ENCODE data around the gene FANCI. TPM values are rescaled to one million over a fixed set of nuclear protein-coding genes. Genes with fewer than 3 reads are reported as not detected.
A peak's percentile ranks its signal among the peaks of the same experiment; 100 is the strongest.

Gene FANCI
- polyA plus RNA-seq, 3 donors from 2014 or later, result 4.1 to 14.3 (median 5.8) TPM

DNA sequence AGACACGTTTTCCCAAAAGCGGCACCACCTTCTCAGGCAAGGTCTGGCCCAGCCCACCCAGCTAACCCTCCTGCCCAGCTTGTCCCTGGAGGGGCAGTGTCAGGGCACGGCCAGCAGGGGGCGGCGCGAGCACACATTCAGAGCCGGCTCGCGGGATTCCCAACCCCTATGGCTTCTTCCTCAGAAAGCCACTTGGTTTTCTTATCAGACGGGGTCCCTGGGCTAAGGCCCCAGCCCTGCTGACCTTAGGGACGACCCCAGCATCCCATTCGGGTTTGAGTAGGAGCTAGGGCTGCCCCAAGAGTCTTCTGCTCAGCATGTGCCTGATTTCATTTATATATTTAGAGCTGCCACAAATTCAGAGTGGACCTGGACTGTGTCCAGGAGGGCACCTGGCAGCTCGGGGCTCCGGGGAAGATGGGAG is 36.9 kb upstream of the FANCI start:
- Mint-ChIP-seq H3K27me3 (ENCODE audit: low read depth in 3 of 3) (peaks cover 6 to 9% (median 7%) of the 10 kb centered on the region in 3 donors), H3K27ac (peak overlapping the region in 3 of 6 donors; percentile 59 to 67 (median 65)), H3K4me1 (peaks cover 40 to 51% of the 10 kb centered on the region in 2 donors), H3K4me3 (peak overlapping the region; percentile 38 to 73 (median 67)), H3K9me3 (no peaks in the 10 kb centered on the region), H3K36me3 (peaks cover 0 to 4% (median 0%) of the 10 kb centered on the region in 3 donors)
- DNase-seq, result peak; percentile 65 to 66 (median 66)

DNA sequence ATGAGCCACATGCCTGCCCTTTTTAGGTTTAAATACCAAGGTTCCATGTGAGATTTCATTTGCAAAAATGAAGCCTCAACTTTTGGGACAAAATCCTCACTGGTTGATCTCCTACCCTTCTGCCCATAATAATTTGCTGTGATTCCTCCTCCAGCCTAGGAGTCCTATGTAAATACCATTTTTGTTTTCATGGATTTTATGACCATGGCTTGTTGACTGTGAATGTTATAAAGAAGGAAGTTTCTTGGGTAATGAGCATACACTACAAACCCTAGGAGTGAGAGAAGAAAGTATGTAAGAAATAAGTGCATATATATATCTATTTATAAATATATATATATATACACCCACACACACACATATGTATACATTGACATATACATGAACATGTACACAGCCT is 35.5 kb upstream of the FANCI start:
- Mint-ChIP-seq H3K27ac (no peak overlapping the region), H3K4me3 (no peak overlapping the region), H3K9me3 (no peaks in the 10 kb centered on the region), H3K4me1 (peaks cover 35 to 40% of the 10 kb centered on the region in 2 donors), H3K27me3 (ENCODE audit: low read depth in 3 of 3) (peaks cover 6 to 9% (median 7%) of the 10 kb centered on the region in 3 donors), H3K36me3 (peaks cover 0 to 3% (median 0%) of the 10 kb centered on the region in 3 donors)
- no peak for DNase-seq

GRCh38 chr15:89209057-89209456 is 34.7 kb upstream of the FANCI start:
- no peak overlapping the region for H3K4me3 Mint-ChIP-seq
- H3K27ac Mint-ChIP-seq, result no peak overlapping the region
- no peaks in the 10 kb centered on the region for H3K36me3 Mint-ChIP-seq
- DNase-seq, result no peak
- H3K27me3 Mint-ChIP-seq (ENCODE audit: low read depth in 3 of 3), result peaks cover 6 to 8% (median 7%) of the 10 kb centered on the region in 3 donors
- peaks cover 27 to 32% of the 10 kb centered on the region in 2 donors for H3K4me1 Mint-ChIP-seq
- H3K9me3 Mint-ChIP-seq, result no peaks in the 10 kb centered on the region

DNA sequence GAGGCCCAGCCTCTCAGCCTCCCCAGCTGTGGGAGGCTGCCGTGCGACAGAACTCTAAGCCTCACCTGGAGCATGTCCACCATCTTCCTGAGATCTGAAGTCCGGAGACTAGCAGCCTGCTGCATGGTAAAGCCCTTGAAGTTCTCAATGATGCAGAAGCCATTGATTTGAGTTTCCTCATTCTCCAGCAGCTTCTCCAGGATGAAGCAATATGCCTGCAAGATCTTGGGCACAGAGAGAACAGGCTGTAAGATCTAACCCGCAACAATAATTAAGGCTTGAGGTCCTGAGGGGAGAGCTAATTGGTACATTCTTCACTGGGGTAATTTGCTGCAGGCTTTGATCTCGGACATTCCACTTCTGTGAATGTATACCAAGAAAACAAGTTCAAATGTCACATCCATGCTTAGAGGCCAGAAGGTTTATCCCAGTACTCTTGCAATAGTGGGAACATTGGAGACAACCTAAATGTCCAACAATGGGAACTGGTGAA is 32.1 kb upstream of the FANCI start:
- no peak overlapping the region for H3K4me3 Mint-ChIP-seq
- peaks cover 5 to 6% of the 10 kb centered on the region in 2 donors for H3K4me1 Mint-ChIP-seq
- no peak overlapping the region for H3K27ac Mint-ChIP-seq
- H3K36me3 Mint-ChIP-seq, result no peaks in the 10 kb centered on the region
- H3K27me3 Mint-ChIP-seq (ENCODE audit: low read depth in 3 of 3), result peaks cover 0 to 1% (median 0%) of the 10 kb centered on the region in 3 donors
- H3K9me3 Mint-ChIP-seq, result no peaks in the 10 kb centered on the region
- no peak for DNase-seq

GRCh38 chr15:89215627-89216026 is 28.2 kb upstream of the FANCI start:
- no peak overlapping the region for H3K27ac Mint-ChIP-seq
- DNase-seq, result no peak
- peaks cover 0 to 7% (median 1%) of the 10 kb centered on the region in 3 donors for H3K27me3 Mint-ChIP-seq (ENCODE audit: low read depth in 3 of 3)
- H3K4me3 Mint-ChIP-seq, result no peak overlapping the region
- H3K9me3 Mint-ChIP-seq, result no peaks in the 10 kb centered on the region
- no peaks in the 10 kb centered on the region for H3K4me1 Mint-ChIP-seq
- no peaks in the 10 kb centered on the region for H3K36me3 Mint-ChIP-seq

DNA sequence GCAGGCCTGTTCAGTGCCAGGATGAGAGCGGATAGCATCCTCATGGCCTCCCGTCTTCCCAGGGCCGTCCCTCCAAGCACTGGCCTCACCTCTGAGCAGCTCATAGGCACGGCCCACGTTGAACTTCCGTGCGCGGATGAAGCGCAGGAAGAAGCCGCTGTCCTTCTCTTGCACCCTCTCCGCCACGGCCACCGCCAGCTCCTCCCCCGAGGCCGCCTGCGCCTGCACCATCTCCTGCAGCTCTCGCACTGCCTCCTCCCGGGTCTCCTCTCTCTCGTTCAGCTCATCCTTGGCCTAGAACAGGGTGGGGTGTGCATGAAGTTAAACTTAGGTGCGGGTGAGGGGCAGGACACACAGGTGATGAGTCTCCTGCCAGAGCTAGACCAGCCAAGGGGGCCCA is 26.7 kb upstream of the FANCI start:
- DNase-seq, result no peak
- Mint-ChIP-seq H3K36me3 (no peaks in the 10 kb centered on the region), H3K4me1 (no peaks in the 10 kb centered on the region), H3K9me3 (no peaks in the 10 kb centered on the region), H3K4me3 (no peak overlapping the region), H3K27ac (no peak overlapping the region), H3K27me3 (ENCODE audit: low read depth in 3 of 3) (peaks cover 0 to 7% (median 1%) of the 10 kb centered on the region in 3 donors)

DNA sequence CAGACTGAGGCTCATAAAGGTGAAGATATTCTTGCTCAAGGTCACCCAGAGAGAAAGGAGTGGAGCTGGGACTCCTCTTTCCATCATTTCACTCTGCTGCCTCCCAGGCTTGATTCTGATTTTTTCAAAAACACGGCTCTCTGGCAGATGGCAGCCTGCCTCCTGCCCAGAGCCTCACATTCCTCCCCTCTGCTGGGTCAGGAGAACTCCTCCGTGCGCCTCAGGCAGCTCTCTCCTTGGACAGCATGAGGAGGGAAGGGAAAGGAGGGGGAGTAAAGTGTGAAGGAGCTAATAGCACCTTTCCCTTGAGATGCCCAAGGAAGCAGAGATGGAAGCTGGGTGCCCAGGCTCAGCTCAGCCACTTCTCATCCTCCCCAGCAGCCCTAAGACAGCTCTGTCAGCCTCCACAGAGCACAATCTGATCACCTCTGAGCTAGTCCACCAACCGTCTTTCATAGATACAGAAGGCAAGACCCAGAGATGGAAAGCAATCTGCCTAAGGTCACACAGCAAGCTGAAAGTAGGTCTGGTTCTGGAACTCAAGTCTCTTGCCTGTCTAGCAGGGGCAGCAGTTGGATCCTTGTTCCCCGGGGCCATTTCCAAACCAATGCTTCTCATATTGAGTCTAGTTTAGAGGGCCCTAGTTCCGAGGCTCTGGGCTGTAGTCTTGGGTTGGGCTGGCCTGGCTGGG is 25.9 kb upstream of the FANCI start:
- Mint-ChIP-seq H3K27me3 (ENCODE audit: low read depth in 3 of 3) (peaks cover 0 to 7% (median 1%) of the 10 kb centered on the region in 3 donors), H3K36me3 (no peaks in the 10 kb centered on the region), H3K4me1 (no peaks in the 10 kb centered on the region), H3K4me3 (no peak overlapping the region), H3K27ac (no peak overlapping the region), H3K9me3 (no peaks in the 10 kb centered on the region)
- DNase-seq, result no peak

GRCh38 chr15:89218531-89218930 is 25.2 kb upstream of the FANCI start:
- Mint-ChIP-seq H3K27me3 (ENCODE audit: low read depth in 3 of 3) (peaks cover 0 to 7% (median 1%) of the 10 kb centered on the region in 3 donors), H3K9me3 (no peaks in the 10 kb centered on the region), H3K4me1 (no peaks in the 10 kb centered on the region), H3K36me3 (no peaks in the 10 kb centered on the region), H3K27ac (no peak overlapping the region), H3K4me3 (no peak overlapping the region)
- no peak for DNase-seq

DNA sequence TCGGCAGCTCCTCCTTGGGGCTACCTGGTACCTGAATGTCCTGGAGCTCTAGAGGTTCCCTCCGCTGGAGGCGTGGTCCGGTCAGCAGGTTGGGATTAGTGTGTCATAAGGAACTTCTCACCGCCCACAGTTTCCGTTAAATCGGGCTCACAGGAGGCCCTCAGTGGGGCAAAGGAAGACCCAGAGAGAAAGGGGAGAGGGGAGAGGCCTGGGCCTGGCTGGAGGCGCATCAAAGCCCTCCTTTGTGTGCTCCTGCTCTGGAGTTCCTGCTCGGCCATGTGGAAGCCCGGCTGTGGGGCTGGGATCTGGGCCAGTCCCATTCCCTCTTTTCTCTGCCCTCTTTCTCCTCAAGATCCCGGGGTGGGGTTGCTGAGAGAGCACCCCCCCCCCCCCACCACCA is 22.2 kb upstream of the FANCI start, which contains the start of gene RLBP1:
RLBP1 (minus strand) TSS at position 37 of the 400 bp plus-strand sequence. CDS start 2,604 bp downstream, outside the sequence.
- Mint-ChIP-seq H3K36me3 (no peaks in the 10 kb centered on the region), H3K27ac (no peak within 1 kb of the TSS), H3K4me1 (no peaks in the 10 kb centered on the region), H3K27me3 (ENCODE audit: low read depth in 3 of 3) (peaks cover 0 to 7% (median 2%) of the 10 kb centered on the region in 3 donors), H3K4me3 (no peak within 1 kb of the TSS), H3K9me3 (no peaks in the 10 kb centered on the region)
- DNase-seq, result no peak

GRCh38 chr15:89225588-89225987 is 18.2 kb upstream of the FANCI start:
- H3K9me3 Mint-ChIP-seq, result no peaks in the 10 kb centered on the region
- H3K36me3 Mint-ChIP-seq, result no peaks in the 10 kb centered on the region
- no peaks in the 10 kb centered on the region for H3K4me1 Mint-ChIP-seq
- no peak for DNase-seq
- H3K4me3 Mint-ChIP-seq, result no peak overlapping the region
- H3K27ac Mint-ChIP-seq, result no peak overlapping the region
- H3K27me3 Mint-ChIP-seq (ENCODE audit: low read depth in 3 of 3), result peaks cover 2 to 6% (median 2%) of the 10 kb centered on the region in 3 donors

- DNase-seq, result no peak
- Mint-ChIP-seq H3K9me3 (no peaks in the 10 kb centered on the region), H3K4me1 (no peaks in the 10 kb centered on the region), H3K27ac (no peak overlapping the region), H3K27me3 (ENCODE audit: low read depth in 3 of 3) (peaks cover 2 to 11% (median 3%) of the 10 kb centered on the region in 3 donors), H3K4me3 (no peak overlapping the region), H3K36me3 (no peaks in the 10 kb centered on the region)
Observed at GRCh38 chr15:89226359-89227221, 17.2 kb upstream of the FANCI start.

GRCh38 chr15:89227425-89227824 is 16.4 kb upstream of the FANCI start:
- Mint-ChIP-seq H3K4me1 (no peaks in the 10 kb centered on the region), H3K9me3 (no peaks in the 10 kb centered on the region), H3K4me3 (peak overlapping the region in 1 of 5 donors; percentile 21), H3K27me3 (ENCODE audit: low read depth in 3 of 3) (peaks cover 3 to 11% (median 6%) of the 10 kb centered on the region in 3 donors), H3K27ac (no peak overlapping the region), H3K36me3 (peaks cover 0 to 4% (median 0%) of the 10 kb centered on the region in 3 donors)
- no peak for DNase-seq

GRCh38 chr15:89230277-89230676 is 13.5 kb upstream of the FANCI start:
- no peaks in the 10 kb centered on the region for H3K9me3 Mint-ChIP-seq
- no peak for DNase-seq
- H3K4me3 Mint-ChIP-seq, result no peak overlapping the region
- peaks cover 0 to 4% (median 0%) of the 10 kb centered on the region in 3 donors for H3K36me3 Mint-ChIP-seq
- peaks cover 2 to 11% (median 6%) of the 10 kb centered on the region in 3 donors for H3K27me3 Mint-ChIP-seq (ENCODE audit: low read depth in 3 of 3)
- H3K4me1 Mint-ChIP-seq, result no peaks in the 10 kb centered on the region
- no peak overlapping the region for H3K27ac Mint-ChIP-seq

DNA sequence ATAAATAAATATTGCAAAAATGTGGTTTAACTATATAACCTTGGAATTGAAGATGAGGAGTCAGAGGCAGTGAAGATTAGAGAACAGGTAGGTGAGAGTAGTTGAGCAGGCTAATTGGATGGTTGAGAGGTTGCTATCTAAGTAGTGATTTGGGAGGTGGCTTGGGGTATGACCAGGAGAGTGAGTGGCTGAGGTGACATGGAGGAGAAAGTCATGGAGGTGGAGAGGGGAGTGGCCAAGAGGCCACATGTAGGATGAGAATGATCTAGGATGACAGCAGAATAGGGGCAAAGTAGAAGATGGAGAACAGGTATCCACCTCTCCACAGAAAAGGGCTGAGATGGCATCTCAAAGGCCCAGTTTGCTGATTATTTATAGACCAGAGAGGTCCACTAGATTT is 11.9 kb upstream of the FANCI start:
- H3K27ac Mint-ChIP-seq, result no peak overlapping the region
- H3K36me3 Mint-ChIP-seq, result peaks cover 0 to 4% (median 0%) of the 10 kb centered on the region in 3 donors
- peaks cover 2 to 11% (median 6%) of the 10 kb centered on the region in 3 donors for H3K27me3 Mint-ChIP-seq (ENCODE audit: low read depth in 3 of 3)
- no peaks in the 10 kb centered on the region for H3K4me1 Mint-ChIP-seq
- H3K9me3 Mint-ChIP-seq, result no peaks in the 10 kb centered on the region
- no peak overlapping the region for H3K4me3 Mint-ChIP-seq
- DNase-seq, result no peak

All from immature natural killer cell (primary cell).